ENCODE data around the gene CSRNP3.

DNA sequence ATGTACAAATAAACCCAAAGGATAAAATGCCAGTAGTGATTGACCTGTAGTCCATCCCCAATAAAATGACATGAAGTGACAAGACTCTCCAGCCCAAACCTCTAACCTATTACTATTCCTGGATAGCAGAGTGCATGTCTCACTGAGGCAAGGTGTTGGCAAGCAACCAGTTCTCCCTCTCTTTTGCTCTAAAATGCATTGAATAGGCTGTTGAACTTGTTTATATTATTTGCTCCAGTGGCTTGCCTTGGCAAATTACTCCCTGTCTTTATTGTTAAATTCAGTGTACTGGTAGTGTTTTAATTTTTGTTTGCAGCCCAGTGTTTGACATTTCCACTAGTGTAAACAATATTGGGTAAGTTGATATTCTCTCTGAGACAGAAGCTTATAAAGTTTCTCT, 70.5 kb downstream of the CSRNP3 start:
- TF ChIP-seq, protein P1, sequence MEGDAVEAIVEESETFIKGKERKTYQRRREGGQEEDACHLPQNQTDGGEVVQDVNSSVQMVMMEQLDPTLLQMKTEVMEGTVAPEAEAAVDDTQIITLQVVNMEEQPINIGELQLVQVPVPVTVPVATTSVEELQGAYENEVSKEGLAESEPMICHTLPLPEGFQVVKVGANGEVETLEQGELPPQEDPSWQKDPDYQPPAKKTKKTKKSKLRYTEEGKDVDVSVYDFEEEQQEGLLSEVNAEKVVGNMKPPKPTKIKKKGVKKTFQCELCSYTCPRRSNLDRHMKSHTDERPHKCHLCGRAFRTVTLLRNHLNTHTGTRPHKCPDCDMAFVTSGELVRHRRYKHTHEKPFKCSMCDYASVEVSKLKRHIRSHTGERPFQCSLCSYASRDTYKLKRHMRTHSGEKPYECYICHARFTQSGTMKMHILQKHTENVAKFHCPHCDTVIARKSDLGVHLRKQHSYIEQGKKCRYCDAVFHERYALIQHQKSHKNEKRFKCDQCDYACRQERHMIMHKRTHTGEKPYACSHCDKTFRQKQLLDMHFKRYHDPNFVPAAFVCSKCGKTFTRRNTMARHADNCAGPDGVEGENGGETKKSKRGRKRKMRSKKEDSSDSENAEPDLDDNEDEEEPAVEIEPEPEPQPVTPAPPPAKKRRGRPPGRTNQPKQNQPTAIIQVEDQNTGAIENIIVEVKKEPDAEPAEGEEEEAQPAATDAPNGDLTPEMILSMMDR (IDR thresholded peaks at IDR 0.05; ENCODE audit: extremely low read depth in 1 of 2, insufficient read depth in 1 of 2, low read depth in 1 of 2, low read length in 2 of 2) = no peak
- no peak for TF ChIP-seq POLR2AphosphoS5 (IDR thresholded peaks at IDR 0.05; ENCODE audit: insufficient read depth, low read depth, low read length)
- TF ChIP-seq JUN (IDR thresholded peaks at IDR 0.05; ENCODE audit: borderline replicate concordance, insufficient read depth, insufficient read length, low read depth) = no peak
